SU-DHL-6 (cell line): Measurements from ENCODE around the gene HDAC7.

Experiments
- H2AFZ ChIP-seq: fragments of 200-600 bp; sonication (generic); 2 replicates; pipeline ENCODE4 v1.6.1; 2014; ENCODE audit warnings: low read depth, mild to moderate bottlenecking, moderate library complexity, mixed read lengths, antibody characterized with exemption, low read length; ENCODE audit not compliant: severe bottlenecking
- H3F3A ChIP-seq: fragments of 200-600 bp; shearing (Covaris generic); 2 replicates; pipeline ENCODE4 v1.6.0; 2016; ENCODE audit warnings: antibody characterized with exemption, mild to moderate bottlenecking; ENCODE audit not compliant: insufficient read depth
- H3K27ac ChIP-seq: fragments of 200-600 bp; sonication (generic); 2 replicates; pipeline ENCODE4 v1.5.1; 2016; ENCODE audit warnings: low read depth, mild to moderate bottlenecking, low read length, moderate library complexity, mixed read lengths
- H3K27me3 ChIP-seq: fragments of 200-600 bp; sonication (generic), shearing (Covaris generic); 2 replicates; pipeline ENCODE4 v1.6.0; 2014; ENCODE audit warnings: mild to moderate bottlenecking, low read length
- H3K36me3 ChIP-seq: fragments of 200-600 bp; sonication (generic); 2 replicates; pipeline ENCODE4 v1.6.1; 2014; ENCODE audit warnings: mild to moderate bottlenecking, low read length, mixed read lengths
- H3K4me2 ChIP-seq: fragments of 300-600, 200-600 bp; shearing (Covaris generic), sonication (generic); 2 replicates; pipeline ENCODE4 v1.6.0; 2014; ENCODE audit warnings: low read length, low read depth, mild to moderate bottlenecking; ENCODE audit not compliant: poor library complexity, severe bottlenecking
- H3K4me3 ChIP-seq: fragments of 200-600 bp; sonication (generic); 2 replicates; pipeline ENCODE4 v1.5.1; 2014; ENCODE audit warnings: antibody characterized with exemption, low read length, mild to moderate bottlenecking, mixed read lengths; ENCODE audit not compliant: insufficient read depth, poor library complexity, severe bottlenecking
- H3K79me2 ChIP-seq: fragments of 200-600 bp; sonication (generic); 2 replicates; pipeline ENCODE4 v1.6.1; 2014; ENCODE audit warnings: mild to moderate bottlenecking, low read length, moderate library complexity; ENCODE audit not compliant: insufficient read depth
- H3K9ac ChIP-seq: fragments of 200-600 bp; sonication (generic); 2 replicates; pipeline ENCODE4 v1.7.0; 2014; ENCODE audit warnings: mild to moderate bottlenecking, low read length
- H3K9me2 ChIP-seq: fragments of 200-600 bp; sonication (generic); replicated peaks from 2 replicates; pipeline ENCODE4 v1.6.1; 2014; ENCODE audit warnings: low read length; ENCODE audit not compliant: insufficient read depth
- H3K9me3 ChIP-seq: fragments of 200-600 bp; sonication (generic); 2 replicates; pipeline ENCODE4 v1.6.1; 2014; ENCODE audit warnings: low read length, mixed read lengths; ENCODE audit not compliant: insufficient read depth
- H4K20me1 ChIP-seq: fragments of 200-600 bp; sonication (generic); 2 replicates; pipeline ENCODE4 v1.6.1; 2014; ENCODE audit warnings: low read depth, mild to moderate bottlenecking, antibody characterized with exemption, low read length, moderate library complexity, mixed read lengths
- EZH2phosphoT487 ChIP-seq: fragments of 200-600 bp; sonication (generic), shearing (Covaris generic); conservative IDR thresholded peaks from 2 replicates; pipeline ENCODE4 v1.6.1; 2018; ENCODE audit warnings: mild to moderate bottlenecking, antibody characterized with exemption, low read length, moderate library complexity, mixed read lengths
- TF ChIP-seq, protein P1 (sequence below): fragments of 200-600 bp; sonication (generic); IDR thresholded peaks from one replicate; pipeline ENCODE4 v1.5.1; 2017; ENCODE audit warnings: antibody characterized with exemption, mild to moderate bottlenecking, low read length, moderate library complexity; ENCODE audit not compliant: insufficient read depth, poor library complexity, severe bottlenecking

HDAC7 gene

DNA sequence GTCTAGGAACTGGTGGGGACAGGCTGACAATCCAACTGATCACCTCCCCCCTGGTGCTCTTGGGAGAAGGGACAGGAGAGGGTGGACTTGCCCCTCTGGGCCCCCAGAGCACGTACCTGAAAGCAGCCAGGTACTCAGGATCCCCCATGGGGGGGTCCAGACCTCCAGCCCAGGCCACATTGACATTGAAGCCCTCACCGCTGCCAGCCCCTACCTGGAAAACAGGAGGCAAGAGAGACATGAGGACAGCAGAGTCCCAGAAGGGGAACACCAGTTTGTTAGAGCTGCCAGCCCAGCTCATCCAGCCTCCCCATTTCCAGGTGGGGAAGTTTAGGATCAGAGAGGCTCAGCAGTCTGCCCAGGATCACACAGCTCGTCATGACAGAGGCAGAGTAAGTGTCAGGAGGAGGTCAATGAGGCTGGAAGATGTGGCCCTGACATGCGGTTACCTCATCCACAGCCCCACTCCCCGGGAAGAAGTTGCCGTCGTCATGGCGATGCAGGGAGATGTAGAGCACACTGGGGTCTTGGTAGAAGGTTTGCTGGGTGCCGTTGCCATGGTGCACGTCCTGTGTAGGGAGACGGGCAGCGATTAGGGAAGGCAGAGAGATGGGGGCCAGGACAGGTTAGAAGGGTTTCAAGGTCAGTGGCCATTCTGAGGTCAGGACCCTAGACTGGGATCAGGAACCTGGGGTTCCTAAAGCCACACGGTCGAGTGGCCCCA, 31.9 kb downstream of the HDAC7 start:
- Histone ChIP-seq H3K9me2 (no peaks in the 10 kb centered on the region), H3K36me3 (peaks cover 4% of the 10 kb centered on the region; the same call in 1 of the 2 replicates), H3K9ac (no peak overlapping the region)

DNA sequence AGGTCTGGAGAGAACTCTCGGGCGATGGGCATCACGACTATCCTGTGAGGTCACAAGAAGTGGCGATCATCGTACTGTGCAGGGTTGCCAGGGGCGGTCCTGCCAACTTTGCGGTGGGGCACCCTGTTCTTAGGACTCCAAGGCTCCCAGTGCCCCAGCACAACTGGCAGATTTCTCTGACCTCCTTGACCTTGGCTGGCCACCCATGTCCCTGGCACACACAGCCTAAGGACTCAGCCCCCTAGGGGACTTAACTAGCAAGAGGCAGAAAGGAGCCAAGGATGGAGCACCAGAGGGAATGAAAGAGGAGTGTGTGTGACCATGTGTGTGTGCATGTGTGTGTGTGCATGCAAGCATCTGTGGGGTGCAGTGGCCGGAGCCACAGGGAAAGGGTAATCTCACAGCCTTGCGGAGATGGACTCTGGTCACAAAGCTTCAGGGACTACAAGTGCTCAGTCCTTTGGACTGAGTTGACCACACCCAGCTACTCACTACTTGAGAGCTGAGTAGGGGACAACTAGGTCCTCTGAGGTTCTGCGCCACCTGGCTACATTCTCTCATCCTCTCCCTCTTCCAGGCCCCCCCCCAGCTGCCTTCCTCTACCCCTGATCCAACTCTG, 32.9 kb downstream of the HDAC7 start:
- Histone ChIP-seq H3K27ac (no peak overlapping the region), H3K4me2 (no peak overlapping the region), H4K20me1 (no peaks in the 10 kb centered on the region), H3K4me3 (no peak overlapping the region), H3K9me2 (no peaks in the 10 kb centered on the region), H3K9me3 (no peaks in the 10 kb centered on the region), H3F3A (no peaks in the 10 kb centered on the region), H2AFZ (no peak overlapping the region), H3K27me3 (no peaks in the 10 kb centered on the region), H3K9ac (no peak overlapping the region), H3K79me2 (no peaks in the 10 kb centered on the region), H3K36me3 (no peaks in the 10 kb centered on the region)
- TF ChIP-seq, protein P1, sequence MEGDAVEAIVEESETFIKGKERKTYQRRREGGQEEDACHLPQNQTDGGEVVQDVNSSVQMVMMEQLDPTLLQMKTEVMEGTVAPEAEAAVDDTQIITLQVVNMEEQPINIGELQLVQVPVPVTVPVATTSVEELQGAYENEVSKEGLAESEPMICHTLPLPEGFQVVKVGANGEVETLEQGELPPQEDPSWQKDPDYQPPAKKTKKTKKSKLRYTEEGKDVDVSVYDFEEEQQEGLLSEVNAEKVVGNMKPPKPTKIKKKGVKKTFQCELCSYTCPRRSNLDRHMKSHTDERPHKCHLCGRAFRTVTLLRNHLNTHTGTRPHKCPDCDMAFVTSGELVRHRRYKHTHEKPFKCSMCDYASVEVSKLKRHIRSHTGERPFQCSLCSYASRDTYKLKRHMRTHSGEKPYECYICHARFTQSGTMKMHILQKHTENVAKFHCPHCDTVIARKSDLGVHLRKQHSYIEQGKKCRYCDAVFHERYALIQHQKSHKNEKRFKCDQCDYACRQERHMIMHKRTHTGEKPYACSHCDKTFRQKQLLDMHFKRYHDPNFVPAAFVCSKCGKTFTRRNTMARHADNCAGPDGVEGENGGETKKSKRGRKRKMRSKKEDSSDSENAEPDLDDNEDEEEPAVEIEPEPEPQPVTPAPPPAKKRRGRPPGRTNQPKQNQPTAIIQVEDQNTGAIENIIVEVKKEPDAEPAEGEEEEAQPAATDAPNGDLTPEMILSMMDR: no peak
- no peak for TF ChIP-seq EZH2phosphoT487

More for the DNA sequence above, 31.9 kb downstream of the HDAC7 start:
- H3K4me3 ChIP-seq: no peak overlapping the region
- H3K27me3 ChIP-seq: no peaks in the 10 kb centered on the region
- TF ChIP-seq, protein P1: no peak
- TF ChIP-seq EZH2phosphoT487: no peak
- no peak overlapping the region for H3K4me2 ChIP-seq
- no peak overlapping the region for H2AFZ ChIP-seq
- no peaks in the 10 kb centered on the region for H3F3A ChIP-seq
- H4K20me1 ChIP-seq: no peaks in the 10 kb centered on the region
- no peaks in the 10 kb centered on the region for H3K79me2 ChIP-seq
- H3K9me3 ChIP-seq: no peaks in the 10 kb centered on the region
- H3K27ac ChIP-seq: no peak overlapping the region

GRCh38 chr12:47785887-47786661, 33.6 kb downstream of the HDAC7 start:
- no peak overlapping the region for H3K27ac ChIP-seq

More at GRCh38 chr12:47785887-47786661, 33.6 kb downstream of the HDAC7 start:
- Histone ChIP-seq H2AFZ (no peak overlapping the region), H3K9ac (no peak overlapping the region), H3K4me2 (no peak overlapping the region), H3K27me3 (no peaks in the 10 kb centered on the region), H3K79me2 (no peaks in the 10 kb centered on the region), H3F3A (0 out of 2 replicates have a peak, but pooled peaks cover 4% of the 10 kb centered on the region), H3K9me2 (no peaks in the 10 kb centered on the region), H3K36me3 (no peaks in the 10 kb centered on the region), H3K4me3 (no peak overlapping the region), H4K20me1 (no peaks in the 10 kb centered on the region), H3K9me3 (no peaks in the 10 kb centered on the region)
- no peak for TF ChIP-seq EZH2phosphoT487
- TF ChIP-seq, protein P1: no peak
